ENCODE results near the gene DIRAS1.
"Not testable (repeated sequence)": the region's sequence is repeated elsewhere in the genome, so short reads cannot be mapped to it uniquely, and the experiment has no call there.

The DIRAS1 gene

GRCh38 chr19:2727640-2727944 lies 6.4 kb upstream of the DIRAS1 start:
- no peak for DNase-seq (ENCODE audit: low read depth in 2 of 2)

- DNase-seq (ENCODE audit: low read depth in 2 of 2): no peak
Measured at GRCh38 chr19:2726904-2727639, 5.9 kb upstream of the DIRAS1 start.

GRCh38 chr19:2726160-2726855 lies 5.1 kb upstream of the DIRAS1 start:
- no peak for DNase-seq (ENCODE audit: low read depth in 2 of 2)

GRCh38 chr19:2724148-2724557 lies 3.0 kb upstream of the DIRAS1 start:
- DNase-seq (ENCODE audit: low read depth in 2 of 2): no peak

- DNase-seq (ENCODE audit: low read depth in 2 of 2): no peak
Measured at GRCh38 chr19:2723747-2724146, 2.6 kb upstream of the DIRAS1 start.

GRCh38 chr19:2723345-2723715 lies 2.2 kb upstream of the DIRAS1 start:
- no peak for DNase-seq (ENCODE audit: low read depth in 2 of 2)

GRCh38 chr19:2722541-2723344 lies 1.6 kb upstream of the DIRAS1 start:
- no peak for DNase-seq (ENCODE audit: low read depth in 2 of 2)

- DNase-seq (ENCODE audit: low read depth in 2 of 2): no peak
Measured at GRCh38 chr19:2721570-2722540, 683 bp upstream of the DIRAS1 start.

- no peak for DNase-seq (ENCODE audit: low read depth in 2 of 2)
Measured at GRCh38 chr19:2719920-2720776, 1.0 kb downstream of the DIRAS1 start.

- DNase-seq (ENCODE audit: low read depth in 2 of 2): no peak
Measured at GRCh38 chr19:2719232-2719735, 1.9 kb downstream of the DIRAS1 start.

- no peak for DNase-seq (ENCODE audit: low read depth in 2 of 2)
Measured at GRCh38 chr19:2717638-2718541, 3.3 kb downstream of the DIRAS1 start.

GRCh38 chr19:2716722-2717637 lies 4.2 kb downstream of the DIRAS1 start:
- DNase-seq (ENCODE audit: low read depth in 2 of 2): no peak

GRCh38 chr19:2716275-2716650 lies 4.9 kb downstream of the DIRAS1 start:
- DNase-seq (ENCODE audit: low read depth in 2 of 2): no peak

GRCh38 chr19:2715470-2716274 lies 5.5 kb downstream of the DIRAS1 start:
- no peak for DNase-seq (ENCODE audit: low read depth in 2 of 2)

- DNase-seq (ENCODE audit: low read depth in 2 of 2): no peak
Measured at GRCh38 chr19:2714531-2715269, 6.5 kb downstream of the DIRAS1 start.

GRCh38 chr19:2714102-2714501 lies 7.1 kb downstream of the DIRAS1 start:
- DNase-seq (ENCODE audit: low read depth in 2 of 2): not testable (repeated sequence)

GRCh38 chr19:2713170-2713569 lies 8.0 kb downstream of the DIRAS1 start:
- not testable (repeated sequence) for DNase-seq (ENCODE audit: low read depth in 2 of 2)
